Neuron (in vitro differentiated cells): ENCODE results near the gene FANCG.

ENCODE experiments used
- H2AFZ ChIP-seq: one replicate; pipeline ENCODE4 v1.6.1; 2013; ENCODE audit warnings: low read depth, mild to moderate bottlenecking, inconsistent platforms, low read length, moderate library complexity
- H3K27me3 ChIP-seq: one replicate; pipeline ENCODE4 v1.6.1; 2013; ENCODE audit warnings: low read length; ENCODE audit not compliant: insufficient read depth
- H3K36me3 ChIP-seq: one replicate; pipeline ENCODE4 v1.6.1; 2013; ENCODE audit warnings: low read length; ENCODE audit not compliant: insufficient read depth
- H3K4me1 ChIP-seq: one replicate; pipeline ENCODE4 v1.6.1; 2013; ENCODE audit warnings: low read length; ENCODE audit not compliant: insufficient read depth
- H3K4me3 ChIP-seq: 2 replicates; pipeline ENCODE4 v1.5.1; 2013; ENCODE audit warnings: mild to moderate bottlenecking, low read length, moderate library complexity
- H3K9me3 ChIP-seq: one replicate; pipeline ENCODE4 v1.6.1; 2013; ENCODE audit warnings: low read length

The FANCG gene

GRCh38 chr9:35079426-35080341 lies at the start of gene FANCG:
Gene FANCG (minus strand): TSS chr9:35079942. CDS start chr9:35079524, 418 bp downstream.
- Histone ChIP-seq H3K4me3 (peak within 1 kb of the TSS; percentile 60), H3K4me1 (peaks cover 19% of the 10 kb centered on the region), H3K27me3 (no peaks in the 10 kb centered on the region), H3K9me3 (no peaks in the 10 kb centered on the region), H2AFZ (peak within 1 kb of the TSS; percentile 43), H3K36me3 (peaks cover 24% of the 10 kb centered on the region)

GRCh38 chr9:35116898-35117551 lies 37.3 kb upstream of the FANCG start:
- H3K36me3 ChIP-seq: no peaks in the 10 kb centered on the region
- peaks cover 25% of the 10 kb centered on the region for H3K4me1 ChIP-seq
- H2AFZ ChIP-seq: peak overlapping the region; percentile 29
- no peaks in the 10 kb centered on the region for H3K9me3 ChIP-seq
- peak overlapping the region; percentile 43 for H3K4me3 ChIP-seq
- H3K27me3 ChIP-seq: no peaks in the 10 kb centered on the region

DNA sequence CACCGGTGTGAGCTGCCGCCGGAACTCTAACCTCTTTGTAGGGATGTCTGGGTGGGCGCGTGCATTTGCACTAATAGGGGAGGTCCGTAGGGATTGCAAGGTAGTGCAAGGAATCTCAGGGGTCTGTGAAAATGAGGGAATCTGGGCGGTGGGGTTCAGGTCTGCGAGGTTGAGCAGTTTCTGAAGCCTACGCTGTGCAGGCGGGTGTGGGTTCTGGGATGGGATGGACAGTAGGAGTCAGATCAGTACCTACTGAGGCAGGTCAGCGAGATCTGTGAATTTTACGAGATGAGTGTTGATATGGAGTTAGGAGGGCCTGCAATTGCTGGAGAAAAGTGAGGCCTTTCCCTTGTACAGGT lies 36.8 kb upstream of the FANCG start:
- H3K27me3 ChIP-seq: no peaks in the 10 kb centered on the region
- peaks cover 29% of the 10 kb centered on the region for H3K4me1 ChIP-seq
- H3K4me3 ChIP-seq: peak overlapping the region; percentile 43
- no peak overlapping the region for H2AFZ ChIP-seq
- no peaks in the 10 kb centered on the region for H3K9me3 ChIP-seq
- no peaks in the 10 kb centered on the region for H3K36me3 ChIP-seq

DNA sequence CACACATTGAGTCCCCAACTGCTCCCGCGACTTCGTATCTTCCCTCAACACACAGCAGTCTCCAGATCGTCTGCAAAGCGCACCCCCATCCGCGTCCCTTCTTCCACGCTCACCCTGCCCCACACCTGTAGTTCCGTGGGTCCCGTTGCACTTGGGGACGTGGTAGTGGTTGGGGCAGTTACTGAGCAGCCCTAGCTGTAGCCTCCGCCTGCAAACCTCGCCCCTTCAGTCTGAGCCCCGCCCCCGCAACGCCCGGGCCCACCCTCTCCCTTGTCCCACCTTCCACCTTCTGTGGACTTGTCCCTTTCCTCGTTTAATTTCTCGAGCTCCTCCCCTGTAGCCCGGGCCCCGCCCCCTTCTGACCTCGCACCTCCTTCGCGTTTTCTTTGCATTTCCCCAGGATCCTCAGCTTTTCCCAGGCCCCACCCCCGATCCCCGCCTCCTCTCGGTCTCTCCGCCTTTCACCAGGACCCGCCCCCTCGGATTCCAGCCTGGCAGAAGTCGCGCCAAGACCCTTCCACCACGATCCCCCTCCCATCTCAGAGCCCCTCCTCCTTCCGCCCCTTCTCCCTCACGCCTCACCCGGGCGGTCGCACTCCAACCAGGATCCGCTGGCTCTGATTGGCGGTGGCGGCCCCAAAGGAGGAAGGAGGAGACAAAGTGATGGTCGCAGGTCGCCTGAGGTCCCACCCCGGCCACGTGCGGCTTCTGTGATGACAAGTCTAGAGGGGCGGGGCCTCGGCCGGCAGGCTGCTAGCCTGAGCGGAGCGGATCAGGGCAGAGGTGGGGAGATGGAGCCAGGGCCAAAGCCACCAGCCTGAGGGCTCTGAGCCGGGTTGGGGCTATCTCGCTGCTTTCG lies 36.2 kb upstream of the FANCG start, which contains the start of gene ATOSB:
ATOSB (minus strand) TSS at position 183 of the 859 bp plus-strand sequence. CDS start 7,588 bp downstream, outside the sequence.
- H3K9me3 ChIP-seq: no peaks in the 10 kb centered on the region
- H3K4me1 ChIP-seq: peaks cover 32% of the 10 kb centered on the region
- no peak within 1 kb of the TSS for H2AFZ ChIP-seq
- H3K27me3 ChIP-seq: no peaks in the 10 kb centered on the region
- no peaks in the 10 kb centered on the region for H3K36me3 ChIP-seq
- H3K4me3 ChIP-seq: peak within 1 kb of the TSS; percentile 94

DNA sequence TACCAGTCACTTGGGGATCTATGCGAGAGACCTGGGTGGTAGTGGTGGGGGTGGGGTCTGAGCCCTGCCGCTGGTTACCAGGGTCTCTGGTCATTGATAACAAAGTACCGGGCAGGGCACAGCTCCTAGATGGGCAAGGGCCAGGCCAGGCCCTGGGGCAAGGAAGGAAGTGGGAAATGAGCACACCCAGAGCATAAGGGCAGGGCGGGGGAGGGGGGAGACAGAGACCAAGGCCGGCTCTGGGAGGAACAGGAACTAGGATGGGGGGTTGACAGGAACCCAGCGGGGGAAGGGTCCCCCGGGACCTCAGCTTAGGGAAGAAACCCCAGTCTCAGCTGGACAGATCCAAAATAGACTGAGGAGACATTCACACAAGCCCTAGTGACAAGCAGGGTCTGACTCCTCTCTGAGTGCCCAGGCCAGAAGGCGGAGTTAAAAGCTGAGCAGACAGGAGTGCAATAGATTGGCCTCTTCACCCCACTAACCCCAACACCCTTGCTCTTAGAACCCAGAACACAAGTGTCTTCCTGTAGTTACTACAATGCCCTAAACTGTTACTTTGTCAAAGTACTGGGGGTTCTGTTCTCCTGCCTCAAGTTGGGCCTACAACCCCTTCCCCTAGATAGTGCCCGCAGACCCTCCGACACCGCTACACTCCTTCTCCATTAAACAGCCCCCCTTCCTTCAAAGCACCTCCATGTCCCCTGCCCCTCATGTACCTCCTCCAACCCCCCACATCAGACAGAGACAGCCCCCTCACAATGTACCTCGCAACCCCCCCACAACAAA lies 35.3 kb upstream of the FANCG start:
- no peaks in the 10 kb centered on the region for H3K9me3 ChIP-seq
- H2AFZ ChIP-seq: no peak overlapping the region
- peak overlapping the region; percentile 94 for H3K4me3 ChIP-seq
- H3K36me3 ChIP-seq: no peaks in the 10 kb centered on the region
- H3K4me1 ChIP-seq: peaks cover 41% of the 10 kb centered on the region
- no peaks in the 10 kb centered on the region for H3K27me3 ChIP-seq

DNA sequence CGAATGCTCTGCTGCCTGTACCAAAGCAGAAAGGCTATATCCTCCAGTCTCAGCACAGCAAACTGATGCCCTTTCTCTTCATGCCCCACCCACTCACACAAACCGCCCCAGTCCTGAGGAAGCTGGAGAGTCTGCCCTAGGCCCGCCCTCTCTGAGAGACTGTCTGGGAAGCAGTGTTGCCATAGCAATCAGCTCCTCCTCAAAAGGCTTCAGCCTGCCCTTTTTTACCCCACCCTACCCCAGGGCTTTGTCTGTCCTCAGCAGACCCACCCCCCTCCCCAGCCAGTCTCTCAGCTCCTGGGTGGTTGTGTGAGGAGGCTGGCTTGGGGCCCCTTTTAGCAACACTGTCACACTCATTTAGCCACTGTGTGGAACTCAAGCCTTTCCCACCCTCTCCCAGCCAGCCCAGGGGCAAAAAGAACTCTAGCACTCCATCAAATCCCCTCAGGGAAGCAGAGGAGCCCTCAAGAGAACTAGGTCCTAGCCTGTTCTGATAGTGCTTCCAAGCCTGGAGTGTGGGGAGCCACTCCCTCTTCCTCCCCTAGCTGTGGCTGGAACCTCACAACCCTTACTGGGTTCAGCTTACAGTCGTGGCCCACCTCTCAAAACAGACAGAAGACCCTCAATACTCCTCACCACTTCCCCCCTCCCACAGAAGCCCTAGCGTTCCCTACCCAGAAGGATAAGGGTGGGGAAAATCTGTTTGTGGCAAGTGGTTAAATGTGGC lies 34.5 kb upstream of the FANCG start:
- Histone ChIP-seq H3K9me3 (no peaks in the 10 kb centered on the region), H3K4me3 (peak overlapping the region; percentile 94), H3K27me3 (no peaks in the 10 kb centered on the region), H3K36me3 (peaks cover 4% of the 10 kb centered on the region), H2AFZ (no peak overlapping the region), H3K4me1 (peaks cover 48% of the 10 kb centered on the region)

DNA sequence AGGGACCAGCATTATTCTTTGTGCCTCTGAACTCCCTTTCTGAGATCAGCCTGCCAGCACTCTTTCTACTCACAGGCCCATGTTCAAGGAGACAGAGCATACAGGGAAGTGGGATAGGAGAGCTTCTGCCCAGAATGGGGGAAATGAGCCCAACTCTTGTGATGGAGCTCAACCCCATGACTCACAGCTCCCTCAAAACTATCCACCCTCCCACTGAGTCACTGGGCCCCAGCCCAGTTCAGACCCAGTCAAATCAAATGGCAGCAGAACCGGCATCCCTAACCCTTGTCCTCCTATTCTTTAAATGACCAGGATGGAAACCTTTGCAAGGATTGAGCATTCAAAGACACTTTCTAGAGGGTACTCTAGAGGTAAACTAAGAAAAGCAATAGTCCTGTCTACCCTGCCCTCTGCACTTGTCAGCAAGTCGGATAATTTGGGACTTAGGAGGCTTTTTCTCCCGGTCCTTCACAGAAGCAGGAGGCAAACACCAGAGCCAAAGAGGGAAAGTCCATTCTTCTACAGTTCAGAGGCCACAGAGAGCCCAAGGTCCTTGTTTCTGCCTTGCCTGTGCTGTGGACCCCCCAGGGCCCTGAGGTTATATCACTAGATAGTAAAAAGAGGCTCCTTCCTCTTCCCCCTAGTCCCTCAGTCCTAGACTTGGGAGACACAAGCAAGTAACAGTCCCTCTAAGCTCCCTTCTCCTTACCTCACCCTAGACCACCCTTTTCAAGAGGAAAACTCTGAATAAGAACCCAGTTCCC lies 32.7 kb upstream of the FANCG start:
- H3K4me1 ChIP-seq: peaks cover 48% of the 10 kb centered on the region

GRCh38 chr9:35111001-35111933 lies 31.5 kb upstream of the FANCG start:
- Histone ChIP-seq H3K4me3 (peak overlapping the region; percentile 67), H3K36me3 (peaks cover 23% of the 10 kb centered on the region), H3K27me3 (no peaks in the 10 kb centered on the region), H2AFZ (no peak overlapping the region), H3K4me1 (peaks cover 43% of the 10 kb centered on the region), H3K9me3 (no peaks in the 10 kb centered on the region)

More for the DNA sequence above, 32.7 kb upstream of the FANCG start:
- H3K9me3 ChIP-seq: no peaks in the 10 kb centered on the region
- peaks cover 15% of the 10 kb centered on the region for H3K36me3 ChIP-seq
- H2AFZ ChIP-seq: no peak overlapping the region
- H3K27me3 ChIP-seq: no peaks in the 10 kb centered on the region
- H3K4me3 ChIP-seq: peak overlapping the region; percentile 29

GRCh38 chr9:35110327-35110761 lies 30.6 kb upstream of the FANCG start:
- H3K27me3 ChIP-seq: no peaks in the 10 kb centered on the region
- H3K9me3 ChIP-seq: no peaks in the 10 kb centered on the region
- H3K4me3 ChIP-seq: peak overlapping the region; percentile 67
- H2AFZ ChIP-seq: no peak overlapping the region
- H3K36me3 ChIP-seq: peaks cover 32% of the 10 kb centered on the region
- H3K4me1 ChIP-seq: peaks cover 47% of the 10 kb centered on the region

DNA sequence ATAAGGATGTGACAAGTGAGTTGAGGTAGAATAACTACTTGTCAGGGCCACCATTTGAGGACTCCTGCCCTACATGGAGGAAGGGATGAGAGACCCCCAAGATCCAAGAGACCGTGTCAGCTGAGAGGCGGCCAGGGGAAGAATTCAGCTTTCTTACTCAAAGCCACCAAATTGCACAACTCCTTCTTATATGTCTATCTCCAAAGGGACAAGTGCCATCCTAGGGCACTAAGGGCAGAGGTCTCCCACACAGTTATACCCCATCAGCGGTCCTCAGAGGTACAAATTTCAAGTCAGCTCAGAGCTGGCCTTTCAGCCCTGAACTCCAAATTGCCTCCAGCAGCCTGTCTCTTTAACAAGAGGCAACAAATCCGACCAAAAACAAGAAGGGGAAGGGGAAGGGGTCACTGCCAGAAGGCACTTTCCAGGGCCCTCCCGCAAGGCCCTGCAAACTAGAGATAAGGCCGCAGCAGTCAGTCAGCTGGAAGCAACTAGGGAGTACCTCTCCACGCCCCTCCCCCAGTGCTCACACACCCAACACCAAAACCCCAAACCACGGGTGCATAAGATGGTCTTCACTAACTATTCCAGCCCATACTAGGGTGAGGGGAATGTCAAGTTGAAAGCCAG lies 29.3 kb upstream of the FANCG start:
- Histone ChIP-seq H3K27me3 (no peaks in the 10 kb centered on the region), H3K9me3 (no peaks in the 10 kb centered on the region), H3K36me3 (peaks cover 38% of the 10 kb centered on the region), H3K4me1 (peaks cover 56% of the 10 kb centered on the region), H2AFZ (no peak overlapping the region), H3K4me3 (no peak overlapping the region)
